H1 (cell line): Measurements from ENCODE around the gene LAMP5. TPM values are rescaled to one million over a fixed set of nuclear protein-coding genes. Genes with fewer than 3 reads are reported as not detected.

Experiments
- CTCF ChIA-PET: fragments of 300-600 bp; sonication (Branson Sonifier 250); formaldehyde crosslinking; loops from one replicate; lab custom pipeline; 2021; ENCODE audit not compliant: partially characterized antibody; lab: Charles Lee
- POLR2A ChIA-PET: fragments of 300-600 bp; sonication (Branson Sonifier 250); formaldehyde crosslinking; loops from one replicate; lab custom pipeline; 2021; ENCODE audit warnings: inconsistent platforms; ENCODE audit not compliant: partially characterized antibody; lab: Charles Lee
- DNase-seq, 2 experiments: peaks; one replicate each; pipeline versions ENCODE4 v3.0.0 to v3.0.0-alpha.2; 2010 to 2022; ENCODE audit warnings: low spot score in 2 of 2, low read depth in 1 of 2, mixed read lengths in 1 of 2
- FAIRE-seq: peaks from 2 replicates; lab custom pipeline; 2011; peaks lifted over from hg19 to GRCh38; lab: Jason Lieb, UNC
- H2AFZ ChIP-seq: 2 replicates; pipeline ENCODE4 v1.8.1; 2012; ENCODE audit warnings: low read length, inconsistent platforms
- H2AK5ac ChIP-seq: 2 replicates; pipeline ENCODE4 v1.6.1; 2013; ENCODE audit warnings: low read depth, low read length
- H2BK120ac ChIP-seq: replicated peaks from 2 replicates; pipeline ENCODE3; 2013; ENCODE audit warnings: low read depth, low read length, inconsistent platforms
- H2BK12ac ChIP-seq: 2 replicates; pipeline ENCODE4 v1.6.1; 2013; ENCODE audit warnings: low read depth, low read length
- H2BK15ac ChIP-seq: 2 replicates; pipeline ENCODE4 v1.6.1; 2013; ENCODE audit warnings: low read length
- H2BK20ac ChIP-seq: 2 replicates; pipeline ENCODE4 v1.6.1; 2013; ENCODE audit warnings: low read length
- H2BK5ac ChIP-seq: 2 replicates; pipeline ENCODE4 v1.6.1; 2013; ENCODE audit warnings: low read depth, low read length
- H3K14ac ChIP-seq: 2 replicates; pipeline ENCODE4 v1.6.1; 2013; ENCODE audit warnings: inconsistent platforms; ENCODE audit not compliant: insufficient read length
- H3K18ac ChIP-seq: 2 replicates; pipeline ENCODE4 v1.6.1; 2013; ENCODE audit warnings: low read length; ENCODE audit errors: extremely low read depth
- H3K23ac ChIP-seq: 2 replicates; pipeline ENCODE4 v1.6.1; 2013; ENCODE audit warnings: inconsistent platforms; ENCODE audit not compliant: insufficient read length
- H3K23me2 ChIP-seq: 2 replicates; pipeline ENCODE4 v1.6.1; 2013; ENCODE audit warnings: low read depth, low read length
- H3K27ac ChIP-seq: 2 replicates; pipeline ENCODE4 v1.6.1; 2011; ENCODE audit warnings: low read depth, low read length, inconsistent platforms
- H3K27me3 ChIP-seq, 4 experiments: replicated peaks in 1 of 4; 1 replicate in 1 of 4; 2 replicates in 3 of 4; pipeline versions ENCODE4 v1.6.1 to v1.8.1; 2011 to 2013; ENCODE audit warnings: low read length in 3 of 4, mild to moderate bottlenecking in 3 of 4, inconsistent platforms in 2 of 4, mixed read lengths in 2 of 4, moderate library complexity in 1 of 4; ENCODE audit not compliant: control insufficient read depth in 3 of 4, insufficient read depth in 3 of 4; ENCODE audit errors: extremely low read depth in 1 of 4
- H3K36me3 ChIP-seq, 4 experiments: 2 replicates each; pipeline versions ENCODE4 v1.6.1 to v1.8.1; 2011 to 2013; ENCODE audit warnings: mild to moderate bottlenecking in 4 of 4, low read length in 3 of 4, moderate library complexity in 2 of 4, control low read depth in 1 of 4, inconsistent platforms in 1 of 4; ENCODE audit not compliant: insufficient read depth in 4 of 4, control insufficient read depth in 2 of 4
- H3K4ac ChIP-seq: replicated peaks from 2 replicates; pipeline ENCODE3; 2013; ENCODE audit warnings: low read length, low read depth, mixed read lengths, inconsistent platforms; ENCODE audit not compliant: insufficient read length
- H3K4me1 ChIP-seq, 4 experiments: replicated peaks in 1 of 4; 1 replicate in 1 of 4; 2 replicates in 3 of 4; pipeline versions ENCODE4 v1.6.1 to v1.8.1; 2011 to 2013; ENCODE audit warnings: low read length in 3 of 4, inconsistent platforms in 2 of 4, mixed read lengths in 1 of 4; ENCODE audit not compliant: insufficient read depth in 4 of 4, control insufficient read depth in 3 of 4
- H3K4me2 ChIP-seq, 2 experiments: 2 replicates each; pipeline versions ENCODE4 v1.6.1 to v1.8.1; 2011 to 2013; ENCODE audit warnings: low read depth in 2 of 2, low read length in 2 of 2, control low read depth in 1 of 2, inconsistent platforms in 1 of 2, mild to moderate bottlenecking in 1 of 2; ENCODE audit not compliant: insufficient read depth in 1 of 2
- H3K4me3 ChIP-seq, 4 experiments: fragments of 200-600, 300-600 bp in 1 of 4; sonication (generic), shearing (Covaris generic), sonication (Bioruptor Twin) in 1 of 4; 2 replicates each; pipeline versions ENCODE4 v1.5.1 to v1.8.1; 2011 to 2016; ENCODE audit warnings: low read length in 4 of 4, low read depth in 3 of 4, control low read depth in 2 of 4, inconsistent platforms in 2 of 4, mild to moderate bottlenecking in 2 of 4, mixed read lengths in 1 of 4, moderate library complexity in 1 of 4; ENCODE audit not compliant: insufficient read depth in 2 of 4; ENCODE audit errors: extremely low read depth in 1 of 4
- H3K56ac ChIP-seq: replicated peaks from 2 replicates; pipeline ENCODE3; 2013; ENCODE audit warnings: low read depth, mild to moderate bottlenecking, mixed read lengths, low read length, inconsistent platforms; ENCODE audit not compliant: insufficient read length
- H3K79me1 ChIP-seq: 2 replicates; pipeline ENCODE4 v1.6.1; 2013; ENCODE audit warnings: low read depth, low read length, control low read depth
- H3K79me2 ChIP-seq, 2 experiments: 2 replicates each; pipeline versions ENCODE4 v1.6.1 to v1.8.1; 2012 to 2013; ENCODE audit warnings: low read length in 2 of 2, mild to moderate bottlenecking in 2 of 2, inconsistent platforms in 1 of 2; ENCODE audit not compliant: insufficient read depth in 2 of 2, control insufficient read depth in 1 of 2
- H3K9ac ChIP-seq, 4 experiments: replicated peaks in 1 of 4; 1 replicate in 1 of 4; 2 replicates in 3 of 4; pipeline versions ENCODE4 v1.6.1 to v1.8.1; 2011 to 2013; ENCODE audit warnings: low read depth in 3 of 4, low read length in 3 of 4, control low read depth in 2 of 4, mild to moderate bottlenecking in 2 of 4, moderate library complexity in 2 of 4, inconsistent platforms in 1 of 4; ENCODE audit errors: extremely low read depth in 1 of 4
- H3K9me3 ChIP-seq, 2 experiments: 2 replicates each; pipeline versions ENCODE4 v1.6.1 to v1.8.1; 2012 to 2013; ENCODE audit warnings: mild to moderate bottlenecking in 2 of 2, moderate library complexity in 2 of 2, control low read depth in 1 of 2, inconsistent platforms in 1 of 2, low read depth in 1 of 2, low read length in 1 of 2, mixed read lengths in 1 of 2; ENCODE audit not compliant: insufficient read depth in 2 of 2
- H4K20me1 ChIP-seq, 2 experiments: replicated peaks in 1 of 2; 2 replicates each; pipeline versions ENCODE3 to v1.8.1; 2011 to 2013; ENCODE audit warnings: inconsistent platforms in 2 of 2, low read length in 2 of 2, mild to moderate bottlenecking in 1 of 2; ENCODE audit not compliant: insufficient read depth in 2 of 2, control insufficient read depth in 1 of 2
- H4K5ac ChIP-seq: 2 replicates; pipeline ENCODE4 v1.6.1; 2013; ENCODE audit warnings: low read length, low read depth, mixed read lengths, inconsistent platforms; ENCODE audit not compliant: insufficient read length
- H4K8ac ChIP-seq: 2 replicates; pipeline ENCODE4 v1.8.0; 2013; ENCODE audit warnings: mild to moderate bottlenecking, moderate library complexity, low read length, inconsistent platforms; ENCODE audit not compliant: insufficient read depth; ENCODE audit errors: extremely low read depth
- H4K91ac ChIP-seq: replicated peaks from 2 replicates; pipeline ENCODE3; 2013; ENCODE audit warnings: low read length, mixed read lengths, inconsistent platforms; ENCODE audit not compliant: insufficient read length
- POLR2AphosphoS5 ChIP-seq: IDR thresholded peaks from 2 replicates; pipeline ENCODE4 v1.6.1; 2011; ENCODE audit warnings: low read depth, low read length
- YY1 ChIP-seq: IDR thresholded peaks from 2 replicates; pipeline ENCODE4 v1.6.1; 2011; ENCODE audit warnings: low read depth, mild to moderate bottlenecking, low read length
- WGBS, 2 experiments: shearing (Covaris generic) in 1 of 2; methylation state at CpG; one replicate each; pipeline versions ENCODE4 v1.1.6 to v1.1.7; 2013 to 2015; ENCODE audit warnings: low lambda C conversion rate in 2 of 2, mixed read lengths in 2 of 2, inconsistent platforms in 1 of 2, low coverage in 1 of 2, missing lambda C conversion rate in 1 of 2; ENCODE audit not compliant: insufficient replicate concordance in 2 of 2, insufficient coverage in 1 of 2, insufficient read length in 1 of 2; ENCODE audit errors: extremely low coverage in 1 of 2, missing lambda C conversion rate in 1 of 2; 5-methylcytosine and 5-hydroxymethylcytosine counted together
- polyA plus RNA-seq, 7 experiments: library from polyadenylated mRNA; depleted of rRNA in 3 of 7; stranded (reverse) in 5 of 7; unstranded in 2 of 7; fragments of >200 nt in 5 of 7; fragments of 200-250 nt in 2 of 7; gene quantifications; 1 replicate in 5 of 7; 2 replicates in 1 of 7; 4 replicates in 1 of 7; pipeline versions ENCODE4 v1.2.1 to v1.2.3, GENCODE V29; 2011 to 2013; ENCODE audit warnings: missing spikeins in 2 of 7, mixed read lengths in 2 of 7
- total RNA-seq: library from RNA; stranded (reverse); fragmentation: NEBNext Ultra II Directional; extraction: Animal tissue kit (Norgen Biotek cat#: 25700); gene quantifications from 2 replicates; pipeline ENCODE4 v1.2.1, GENCODE V29; 2021

Gene LAMP5
- total and polyA plus RNA-seq, 2 of the 8 experiments (the other 6 are each of a cell fraction or from before 2014, with no cell fraction given): 0.22 to 1.9 TPM

GRCh38 chr20:9498322-9498721 lies 16.1 kb upstream of the LAMP5 start:
- Histone ChIP-seq H3K18ac (no peak overlapping the region), H3K4ac (no peak overlapping the region), H3K56ac (no peak overlapping the region), H3K23me2 (no peaks in the 10 kb centered on the region), H2BK120ac (no peak overlapping the region), H3K79me2 (no peaks in the 10 kb centered on the region), H3K27me3 (0 out of 7 replicates have a peak, but pooled peaks cover 0 to 4% (median 1%) of the 10 kb centered on the region in 4 experiments), H3K23ac (no peak overlapping the region), H4K8ac (no peak overlapping the region), H2AFZ (no peak overlapping the region), H2BK15ac (no peak overlapping the region), H3K4me3 (no peak overlapping the region), H3K9me3 (no peaks in the 10 kb centered on the region; a peak in 1 of 4 replicates), H2BK12ac (no peak overlapping the region), H3K36me3 (no peaks in the 10 kb centered on the region), H4K91ac (no peak overlapping the region), H3K27ac (no peak overlapping the region), H3K14ac (no peak overlapping the region), H4K20me1 (no peaks in the 10 kb centered on the region), H2AK5ac (no peak overlapping the region), H2BK20ac (no peak overlapping the region), H3K4me2 (no peak overlapping the region), H4K5ac (no peak overlapping the region), H3K4me1 (no peaks in the 10 kb centered on the region), H3K79me1 (no peaks in the 10 kb centered on the region), H2BK5ac (no peak overlapping the region), H3K9ac (no peak overlapping the region)
- TF ChIP-seq YY1 (no peak), POLR2AphosphoS5 (no peak)
- no peak for DNase-seq
- CTCF ChIA-PET: interaction anchor here (1.0 to 2.3 kb wide), 2 partner anchors 30 to 119 kb away, joined by 3 to 9 read pairs; no protein-coding TSS in a partner anchor
- POLR2A ChIA-PET: no interaction called here
- WGBS, 2 experiments: 96% methylated on average over 2 of the region's 4 CpGs; no CpG with 5 or more reads in 1 of the 2 experiments
- no peak for FAIRE-seq
